CD4-positive, alpha-beta T cell (primary cell): Measurements from ENCODE around the gene JAK3. TPM values are rescaled to one million over a fixed set of nuclear protein-coding genes. Genes with fewer than 3 reads are reported as not detected.

Experiments
- ATAC-seq: fragments of 200-7000 bp; cut with Tn5 transposase; one replicate; pipeline ENCODE4 v1.10.0; 2022; ENCODE audit warnings: mild to moderate bottlenecking; ENCODE audit not compliant: poor library complexity
- CTCF ChIA-PET: fragments of 350-600 bp; sonication (Branson Sonifier 250); formaldehyde crosslinking; loops from one replicate; lab custom pipeline; 2021; ENCODE audit warnings: antibody characterized with exemption, inconsistent platforms; lab: Charles Lee
- POLR2A ChIA-PET: fragments of 350-600 bp; sonication (Branson Sonifier 250); formaldehyde crosslinking; loops from one replicate; lab custom pipeline; 2021; ENCODE audit warnings: antibody characterized with exemption, inconsistent platforms; lab: Charles Lee
- DNase-seq, 14 experiments: peaks; one replicate each; pipeline ENCODE4 v3.0.0-alpha.2; 2013 to 2020; ENCODE audit warnings: mixed read lengths in 2 of 14
- H3K27ac ChIP-seq, 2 donors: one replicate each; pipeline versions ENCODE4 v1.5.1 to v1.7.0; 2013; ENCODE audit warnings: low read length in 2 of 2, low read depth in 1 of 2, mild to moderate bottlenecking in 1 of 2
- H3K27me3 ChIP-seq, 2 experiments: 1 replicate in 1 of 2; 2 replicates in 1 of 2; pipeline versions ENCODE4 v1.6.1 to v1.7.0; 2013; ENCODE audit warnings: low read length in 2 of 2, control low read depth in 1 of 2, mild to moderate bottlenecking in 1 of 2, moderate library complexity in 1 of 2; ENCODE audit not compliant: insufficient read depth in 2 of 2, control insufficient read depth in 1 of 2
- H3K36me3 ChIP-seq: one replicate; pipeline ENCODE4 v1.6.1; 2013; ENCODE audit warnings: low read length, control low read depth; ENCODE audit not compliant: insufficient read depth
- H3K4me1 ChIP-seq: one replicate; pipeline ENCODE4 v1.6.1; 2013; ENCODE audit warnings: low read length, control low read depth; ENCODE audit not compliant: insufficient read depth
- H3K4me3 ChIP-seq: one replicate; pipeline ENCODE4 v1.5.1; 2013; ENCODE audit warnings: mild to moderate bottlenecking, low read length, moderate library complexity
- H3K9me3 ChIP-seq, 2 experiments: 1 replicate in 1 of 2; 2 replicates in 1 of 2; pipeline versions ENCODE4 v1.6.1 to v1.7.0; 2013; ENCODE audit warnings: low read length in 2 of 2, mild to moderate bottlenecking in 2 of 2, control low read depth in 1 of 2, moderate library complexity in 1 of 2; ENCODE audit not compliant: control insufficient read depth in 1 of 2, insufficient read depth in 1 of 2
- H3K27ac Mint-ChIP-seq: one replicate; pipeline ENCODE4 v1.8.0; 2020; ENCODE audit warnings: mixed read lengths
- H3K27me3 Mint-ChIP-seq: one replicate; pipeline ENCODE4 v1.8.0; 2021; ENCODE audit warnings: mixed read lengths
- H3K36me3 Mint-ChIP-seq: one replicate; pipeline ENCODE4 v1.8.0; 2021; ENCODE audit warnings: low read depth, mixed read lengths
- H3K4me1 Mint-ChIP-seq: one replicate; pipeline ENCODE4 v1.8.0; 2021; ENCODE audit warnings: low read depth, mixed read lengths
- H3K4me3 Mint-ChIP-seq: one replicate; pipeline ENCODE4 v1.8.0; 2020; ENCODE audit warnings: mild to moderate bottlenecking, mixed read lengths
- H3K9me3 Mint-ChIP-seq: one replicate; pipeline ENCODE4 v1.8.0; 2020; ENCODE audit warnings: mixed read lengths
- intact Hi-C, 2 experiments: fragments of 100-400 bp; cut with DNase I in 1 of 2; cut with micrococcal nuclease in 1 of 2; formaldehyde crosslinking; loops; one replicate each; pipeline versions ENCODE4 v1.15.1 to v1.9.0; 2023 to 2025; cut with DNase I, micrococcal nuclease
- total RNA-seq, 174 experiments: library from RNA in 2 of 174; stranded (reverse) in 2 of 174; gene quantifications; one replicate each; pipeline ENCODE4 v1.2.3 and lab custom pipeline; 2021 to 2026
- TF ChIP-seq, protein P1 (sequence below): fragments of 200-600 bp; IDR thresholded peaks from one replicate; pipeline ENCODE4 v1.8.0; 2022; ENCODE audit warnings: antibody characterized with exemption, mild to moderate bottlenecking

The JAK3 gene
- total RNA-seq, 2 experiments from 2014 or later = 120 to 121 TPM

DNA sequence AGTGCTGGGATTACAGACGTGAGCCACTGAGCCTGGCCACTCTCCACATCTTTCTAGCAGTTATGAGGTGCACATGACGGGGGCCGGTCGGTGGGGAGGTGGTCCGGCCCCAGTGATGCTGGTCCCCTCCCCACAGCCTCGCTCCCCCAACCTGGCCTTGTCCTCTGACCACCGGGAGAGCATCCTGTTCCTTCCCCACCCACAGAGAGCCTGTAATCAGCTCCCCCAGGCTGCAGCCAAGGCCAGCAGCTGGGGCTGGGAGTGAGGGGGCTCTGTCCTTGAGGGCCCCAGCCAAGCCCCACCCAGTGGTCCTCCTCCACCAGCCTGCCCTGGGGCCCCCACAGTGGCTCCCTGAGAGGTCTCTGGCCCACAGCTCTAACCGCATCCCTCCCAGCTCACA lies 23.4 kb downstream of the JAK3 start:
- Histone ChIP-seq H3K27ac (no peak overlapping the region), H3K4me1 (no peaks in the 10 kb centered on the region), H3K4me3 (no peak overlapping the region), H3K27me3 (no peaks in the 10 kb centered on the region), H3K36me3 (peaks cover 39% of the 10 kb centered on the region), H3K9me3 (no peaks in the 10 kb centered on the region)
- TF ChIP-seq, protein P1, sequence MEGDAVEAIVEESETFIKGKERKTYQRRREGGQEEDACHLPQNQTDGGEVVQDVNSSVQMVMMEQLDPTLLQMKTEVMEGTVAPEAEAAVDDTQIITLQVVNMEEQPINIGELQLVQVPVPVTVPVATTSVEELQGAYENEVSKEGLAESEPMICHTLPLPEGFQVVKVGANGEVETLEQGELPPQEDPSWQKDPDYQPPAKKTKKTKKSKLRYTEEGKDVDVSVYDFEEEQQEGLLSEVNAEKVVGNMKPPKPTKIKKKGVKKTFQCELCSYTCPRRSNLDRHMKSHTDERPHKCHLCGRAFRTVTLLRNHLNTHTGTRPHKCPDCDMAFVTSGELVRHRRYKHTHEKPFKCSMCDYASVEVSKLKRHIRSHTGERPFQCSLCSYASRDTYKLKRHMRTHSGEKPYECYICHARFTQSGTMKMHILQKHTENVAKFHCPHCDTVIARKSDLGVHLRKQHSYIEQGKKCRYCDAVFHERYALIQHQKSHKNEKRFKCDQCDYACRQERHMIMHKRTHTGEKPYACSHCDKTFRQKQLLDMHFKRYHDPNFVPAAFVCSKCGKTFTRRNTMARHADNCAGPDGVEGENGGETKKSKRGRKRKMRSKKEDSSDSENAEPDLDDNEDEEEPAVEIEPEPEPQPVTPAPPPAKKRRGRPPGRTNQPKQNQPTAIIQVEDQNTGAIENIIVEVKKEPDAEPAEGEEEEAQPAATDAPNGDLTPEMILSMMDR = no peak
- DNase-seq (no peak), ATAC-seq (no peak)
- H3K4me1 Mint-ChIP-seq = peaks cover 3% of the 10 kb centered on the region
- no peak overlapping the region for H3K4me3 Mint-ChIP-seq
- H3K9me3 Mint-ChIP-seq = no peaks in the 10 kb centered on the region
- ChIA-PET POLR2A (interaction anchor here (0.7 to 1.2 kb wide), 3 partner anchors 21 to 27 kb away, joined by 3 to 4 read pairs (median 4); partner anchors contain the start of gene JAK3), CTCF (no interaction called here)
- peak overlapping the region; percentile 17 for H3K27ac Mint-ChIP-seq
- peaks cover 50% of the 10 kb centered on the region for H3K36me3 Mint-ChIP-seq
- intact Hi-C loops = no loop called here
- no peaks in the 10 kb centered on the region for H3K27me3 Mint-ChIP-seq

DNA sequence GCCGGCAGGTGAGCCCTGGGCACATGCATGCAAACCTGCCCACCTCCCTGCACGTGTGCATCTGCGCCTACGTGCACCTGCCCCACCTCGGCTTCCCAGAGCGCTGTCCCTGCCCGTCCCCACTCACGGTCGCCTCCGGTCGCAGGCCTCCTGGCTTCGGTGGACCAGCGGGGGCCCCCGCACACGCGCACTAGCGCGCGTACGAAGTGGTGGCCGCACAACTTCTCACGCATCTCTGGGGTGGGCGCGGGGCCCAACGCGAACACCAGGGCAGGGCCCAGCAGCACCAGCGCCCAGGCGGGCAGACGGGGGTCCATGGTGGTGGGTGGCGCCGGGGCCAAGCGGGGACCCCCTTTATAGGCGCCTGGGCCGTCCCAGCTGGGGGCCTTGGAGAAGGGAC lies 26.6 kb downstream of the JAK3 start, which contains the start of gene INSL3:
TSS of gene INSL3 (minus strand) at position 330 of the 400 bp plus-strand sequence. CDS start at position 317, 13 bp downstream.
- Histone ChIP-seq H3K27me3 (no peaks in the 10 kb centered on the region), H3K36me3 (peaks cover 15% of the 10 kb centered on the region), H3K4me3 (no peak within 1 kb of the TSS), H3K4me1 (no peaks in the 10 kb centered on the region), H3K9me3 (no peaks in the 10 kb centered on the region), H3K27ac (no peak within 1 kb of the TSS)
- no peaks in the 10 kb centered on the region for H3K9me3 Mint-ChIP-seq
- H3K36me3 Mint-ChIP-seq = peaks cover 21% of the 10 kb centered on the region
- no peaks in the 10 kb centered on the region for H3K4me1 Mint-ChIP-seq
- TF ChIP-seq, protein P1 = no peak
- no peak within 1 kb of the TSS for H3K4me3 Mint-ChIP-seq
- no peaks in the 10 kb centered on the region for H3K27me3 Mint-ChIP-seq
- no peak within 1 kb of the TSS for H3K27ac Mint-ChIP-seq
- no peak for DNase-seq
- ChIA-PET POLR2A (no interaction called here), CTCF (no interaction called here)
- ATAC-seq = no peak
- intact Hi-C loops = no loop called here

DNA sequence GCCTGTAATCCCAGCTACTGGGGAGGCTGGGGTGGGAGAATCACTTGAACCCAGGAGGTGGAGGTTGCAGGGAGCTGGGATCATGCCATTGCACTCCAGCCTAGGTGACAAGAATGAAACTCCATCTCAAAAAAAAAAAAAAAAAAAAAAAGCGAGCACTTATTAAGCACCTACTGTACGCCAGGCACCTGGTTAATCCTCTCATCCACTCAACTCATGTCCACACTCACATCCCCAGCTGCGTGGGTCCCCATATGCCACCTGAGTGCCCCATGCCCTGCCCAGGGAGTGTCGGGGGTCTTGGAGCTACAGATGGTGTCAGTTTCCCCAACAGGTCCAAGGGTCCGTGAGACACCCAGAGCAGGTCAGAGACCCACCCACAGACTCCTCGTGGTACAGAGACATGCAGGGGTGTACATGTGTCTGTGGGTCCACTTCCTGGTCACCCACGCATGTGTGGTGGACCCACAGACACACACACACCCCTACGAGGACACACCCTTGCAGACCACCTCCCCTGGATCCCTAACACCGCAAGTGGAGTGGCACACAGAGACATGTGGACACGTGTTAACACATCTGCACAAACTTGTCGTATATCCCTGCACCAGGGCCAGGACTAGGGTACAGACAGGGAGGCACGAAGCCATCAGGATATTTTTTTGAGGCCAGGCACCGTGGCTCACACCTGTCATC lies 30.0 kb downstream of the JAK3 start:
- ChIA-PET POLR2A (no interaction called here), CTCF (no interaction called here)
- Mint-ChIP-seq H3K27ac (no peak overlapping the region), H3K36me3 (no peaks in the 10 kb centered on the region), H3K27me3 (no peaks in the 10 kb centered on the region), H3K9me3 (no peaks in the 10 kb centered on the region), H3K4me1 (no peaks in the 10 kb centered on the region), H3K4me3 (no peak overlapping the region)
- no peak overlapping the region for H3K4me3 ChIP-seq
- H3K27me3 ChIP-seq = no peaks in the 10 kb centered on the region
- intact Hi-C loops = no loop called here
- DNase-seq (no peak), ATAC-seq (no peak)
- no peak overlapping the region for H3K27ac ChIP-seq
- TF ChIP-seq, protein P1 = no peak
- H3K9me3 ChIP-seq = no peaks in the 10 kb centered on the region
- no peaks in the 10 kb centered on the region for H3K4me1 ChIP-seq
- no peaks in the 10 kb centered on the region for H3K36me3 ChIP-seq
